Left kidney (tissue), 2 donors: ENCODE results near the gene KRT6A. TPM values are rescaled to one million over a fixed set of nuclear protein-coding genes. Genes with fewer than 3 reads are reported as not detected.

Experiments used
- DNase-seq: peaks from one replicate; pipeline ENCODE4 v3.0.0-alpha.2; 2013
- polyA plus RNA-seq: library from polyadenylated mRNA; unstranded; fragments of 120-200 nt; gene quantifications from one replicate; pipeline ENCODE4 v1.2.1, GENCODE V29; 2013; ENCODE audit not compliant: insufficient read length

The KRT6A gene
- polyA plus RNA-seq, 1 donor: not detected

DNA sequence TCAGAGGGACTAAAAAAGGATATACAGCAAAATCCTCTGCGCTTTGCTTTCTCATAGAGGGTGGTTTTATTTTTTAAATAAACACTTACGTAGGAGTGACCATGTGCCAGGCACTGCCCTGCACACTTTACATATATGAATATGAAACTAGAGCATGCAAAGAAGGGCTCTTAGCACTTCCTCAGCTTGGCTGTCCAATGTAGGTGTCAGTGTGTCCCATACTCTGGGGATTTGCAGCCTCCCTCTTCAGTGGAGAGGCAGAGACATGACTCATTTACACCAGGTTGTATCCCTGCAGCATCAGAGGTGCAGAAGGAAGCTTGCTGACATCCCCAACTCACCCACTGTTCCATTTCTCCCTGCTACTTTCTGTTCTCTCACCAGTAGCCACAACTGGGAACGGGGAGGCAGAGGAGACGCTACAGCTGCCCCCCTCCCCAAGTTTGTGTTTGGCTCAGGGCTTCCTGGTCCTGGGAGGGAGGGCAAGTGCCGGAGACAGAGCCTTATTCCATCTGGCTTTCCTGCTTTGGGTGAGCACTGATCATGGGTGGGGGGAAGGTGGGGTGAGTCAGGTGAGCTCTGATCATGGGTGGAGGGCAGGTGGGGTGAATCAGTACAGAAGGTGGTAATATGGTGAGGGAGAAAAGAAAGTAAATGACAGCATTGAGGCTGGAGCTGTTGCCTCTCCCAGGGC is 32.0 kb upstream of the KRT6A start:
- no peak for DNase-seq

DNA sequence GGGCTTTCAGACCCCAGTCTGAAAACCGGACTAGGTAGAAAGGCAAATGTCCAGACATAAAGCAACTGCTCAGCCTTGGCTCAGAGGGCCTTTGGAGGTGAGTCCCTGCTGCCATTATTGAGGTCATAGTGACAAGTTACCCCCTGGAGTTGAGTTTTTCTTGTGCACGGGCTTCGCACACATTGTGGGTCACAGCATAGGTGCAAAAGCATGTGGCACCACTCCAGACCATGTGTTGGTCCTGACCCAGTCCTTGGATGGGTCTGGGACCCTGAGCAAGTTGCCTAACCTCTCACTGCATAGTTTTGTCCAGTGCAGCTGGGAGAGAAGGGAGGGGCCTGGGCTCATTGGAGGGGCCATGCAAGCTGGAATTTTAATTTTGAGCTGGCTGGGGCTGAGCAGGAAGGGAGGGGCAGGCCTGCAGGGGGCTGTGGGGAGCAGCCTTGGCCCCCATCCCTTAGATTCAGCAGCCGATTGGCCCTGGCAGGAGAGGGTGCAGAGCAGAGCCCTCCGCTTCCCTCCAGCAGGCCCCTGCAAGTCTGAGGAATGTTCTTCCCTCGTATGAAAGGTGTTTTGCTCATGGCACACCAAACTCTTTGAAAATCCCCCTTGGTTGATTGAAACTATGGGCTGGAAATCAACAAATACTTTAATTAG is 31.3 kb upstream of the KRT6A start:
- no peak for DNase-seq

DNA sequence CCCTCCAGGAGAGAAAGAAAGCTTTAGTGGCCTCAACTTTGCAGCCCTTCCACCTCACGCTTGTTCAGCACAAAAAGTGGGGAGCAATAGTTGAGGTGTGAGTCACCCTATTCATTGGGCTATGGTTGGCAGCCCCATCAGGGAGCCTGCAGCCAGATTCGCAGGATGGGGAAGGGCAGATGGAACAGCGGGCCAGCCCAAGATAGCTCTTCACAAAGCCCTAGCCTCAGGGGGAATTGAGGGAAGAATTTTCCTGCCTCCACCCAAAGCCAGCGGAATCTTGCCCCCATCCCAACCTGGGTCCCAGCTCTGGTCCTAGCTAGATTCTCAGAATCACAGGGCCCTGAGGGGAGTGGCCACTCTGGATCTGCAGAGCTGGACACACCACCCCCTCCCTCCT is 30.8 kb upstream of the KRT6A start:
- DNase-seq: no peak

DNA sequence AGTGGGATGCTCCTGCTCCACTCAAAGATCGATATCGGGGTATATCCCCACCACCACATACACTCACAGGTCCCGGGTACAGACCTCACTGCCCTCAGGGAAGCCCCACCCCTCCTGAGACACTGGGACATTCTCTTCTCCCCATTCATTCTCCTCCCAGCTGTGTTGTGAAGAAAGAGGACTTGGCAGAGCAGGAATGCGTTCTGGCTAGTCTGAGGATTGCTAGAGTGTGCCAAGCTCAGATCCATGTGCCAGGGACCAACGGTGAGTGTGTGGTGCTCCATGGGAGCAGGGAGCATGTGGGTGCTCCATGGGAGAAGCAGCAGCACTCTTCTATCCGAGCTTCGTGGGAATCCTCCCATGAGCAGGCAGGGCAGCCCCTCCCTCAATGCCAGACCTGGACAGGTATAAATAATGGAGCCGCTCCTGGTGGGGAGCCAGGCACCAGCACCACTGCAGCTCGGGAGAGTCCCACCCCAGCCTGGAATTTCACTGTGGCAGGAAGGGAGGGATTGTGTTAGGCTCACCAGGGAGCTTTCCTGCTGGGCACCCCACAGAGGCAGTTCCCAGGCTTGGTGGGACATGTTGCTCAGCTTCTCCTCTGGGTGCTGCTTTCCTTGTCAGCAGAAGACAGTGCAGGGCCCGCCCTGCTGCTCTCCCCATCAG is 29.4 kb upstream of the KRT6A start:
- no peak for DNase-seq

DNA sequence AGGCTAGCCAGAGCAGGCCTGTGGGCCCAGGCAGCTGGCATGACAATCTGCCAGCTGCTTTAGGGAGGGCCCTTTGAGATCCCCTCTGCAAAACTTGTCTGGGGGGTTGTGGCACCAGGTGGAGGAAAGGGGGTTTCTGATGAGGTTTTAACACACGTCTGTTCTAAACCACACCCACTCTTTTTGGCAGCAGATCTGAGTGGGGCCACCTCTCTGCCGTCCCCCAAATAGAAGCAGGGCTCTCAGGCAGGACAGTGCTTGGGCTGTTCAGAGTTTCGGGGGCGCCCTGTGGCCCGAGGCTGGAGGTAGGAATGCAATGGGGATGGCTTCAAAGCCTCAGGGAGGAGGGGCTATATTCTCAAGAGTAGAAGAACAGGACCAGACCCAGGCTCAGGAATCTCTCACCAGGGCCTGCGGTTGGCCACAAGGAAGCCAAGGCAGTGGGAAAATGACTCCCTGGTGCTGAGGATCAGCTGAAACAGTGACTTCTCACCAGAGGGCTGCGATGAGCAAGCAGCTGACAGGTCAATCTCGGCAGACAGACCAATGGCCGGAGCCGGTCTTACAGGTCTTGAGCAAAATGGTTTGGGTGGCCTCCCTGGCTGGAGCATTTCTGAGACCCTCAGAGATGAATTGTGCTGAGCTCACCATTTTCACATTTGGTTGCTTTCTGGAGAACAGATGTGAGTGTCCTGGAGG is 28.7 kb upstream of the KRT6A start:
- DNase-seq: no peak

DNA sequence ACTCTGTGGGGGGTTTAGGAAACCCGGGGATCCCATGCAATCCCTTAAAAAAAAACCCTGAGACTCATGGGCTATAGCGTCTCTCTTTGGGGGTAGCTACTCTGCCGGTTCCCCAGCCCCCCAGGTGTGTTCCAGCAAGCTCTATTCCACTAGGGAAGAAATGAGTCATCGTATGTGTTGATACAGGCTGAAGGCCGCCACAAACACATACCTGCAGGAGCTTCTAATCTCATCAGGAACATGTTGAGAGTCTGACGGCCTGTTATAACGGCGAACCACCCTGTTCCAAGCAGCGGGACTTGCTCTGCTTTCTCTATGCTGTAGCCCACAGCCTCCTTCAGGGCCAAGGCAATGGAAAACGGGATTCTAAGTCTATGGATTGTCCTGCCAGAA is 28.1 kb upstream of the KRT6A start:
- DNase-seq: no peak

DNA sequence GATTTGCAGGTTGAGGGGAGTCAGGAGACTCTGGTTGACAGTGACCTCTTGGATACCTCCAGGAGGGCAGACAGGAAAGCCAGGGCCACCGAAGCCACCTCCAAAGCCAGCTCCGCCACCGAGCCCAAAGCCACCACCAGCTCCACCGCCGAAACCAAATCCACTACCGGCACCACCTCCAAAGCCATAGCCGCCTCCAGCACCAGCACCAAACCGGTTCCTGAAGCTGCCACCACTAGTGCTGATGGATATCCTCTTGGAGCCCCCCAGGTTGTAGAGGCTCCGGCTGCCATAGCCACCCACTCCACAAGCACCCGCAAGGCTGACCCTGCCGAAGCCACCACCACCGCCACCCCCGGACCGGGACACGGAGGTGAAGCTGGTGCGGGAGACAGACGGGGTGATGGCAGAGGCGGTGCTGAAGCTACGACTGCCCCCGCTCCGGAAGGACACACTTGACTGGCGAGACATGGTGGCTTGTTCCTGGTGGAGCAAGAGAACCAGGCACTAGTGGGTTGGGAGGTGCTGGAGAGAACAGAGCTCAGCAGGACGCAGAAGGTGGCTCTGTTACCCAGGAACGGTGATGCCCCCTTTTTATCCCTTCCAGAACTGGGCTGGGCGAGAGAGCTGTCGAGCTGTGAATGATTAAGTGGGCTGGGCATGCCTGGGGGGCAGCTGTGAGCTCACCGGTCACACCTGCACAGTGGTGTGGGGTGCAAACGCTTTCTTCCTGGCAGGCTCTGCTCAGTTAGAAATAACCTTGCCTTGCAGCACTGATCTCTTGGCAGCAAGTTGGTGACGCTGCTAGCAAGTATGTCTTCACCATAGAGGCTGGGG is 27.0 kb upstream of the KRT6A start, which contains the start of gene KRT5:
Gene KRT5 (minus strand): TSS at position 569 of the 837 bp plus-strand sequence. CDS start 98 bp downstream, at position 471.
- no peak for DNase-seq

DNA sequence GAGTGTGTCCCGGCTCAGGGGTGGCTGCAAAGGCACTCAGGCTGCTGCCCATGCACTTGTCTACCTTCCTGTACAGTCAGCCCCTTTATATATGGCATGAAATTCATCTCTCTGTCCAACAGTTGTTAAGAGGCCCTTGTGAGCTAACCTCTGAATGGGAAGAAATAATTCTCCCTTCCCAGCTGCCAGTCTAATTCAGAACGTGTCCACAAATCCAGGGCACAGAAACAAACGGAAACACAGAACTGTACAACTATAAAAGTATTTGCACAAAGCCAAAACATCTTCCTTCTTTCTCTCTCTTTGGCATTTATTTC is 26.3 kb upstream of the KRT6A start:
- DNase-seq: no peak

DNA sequence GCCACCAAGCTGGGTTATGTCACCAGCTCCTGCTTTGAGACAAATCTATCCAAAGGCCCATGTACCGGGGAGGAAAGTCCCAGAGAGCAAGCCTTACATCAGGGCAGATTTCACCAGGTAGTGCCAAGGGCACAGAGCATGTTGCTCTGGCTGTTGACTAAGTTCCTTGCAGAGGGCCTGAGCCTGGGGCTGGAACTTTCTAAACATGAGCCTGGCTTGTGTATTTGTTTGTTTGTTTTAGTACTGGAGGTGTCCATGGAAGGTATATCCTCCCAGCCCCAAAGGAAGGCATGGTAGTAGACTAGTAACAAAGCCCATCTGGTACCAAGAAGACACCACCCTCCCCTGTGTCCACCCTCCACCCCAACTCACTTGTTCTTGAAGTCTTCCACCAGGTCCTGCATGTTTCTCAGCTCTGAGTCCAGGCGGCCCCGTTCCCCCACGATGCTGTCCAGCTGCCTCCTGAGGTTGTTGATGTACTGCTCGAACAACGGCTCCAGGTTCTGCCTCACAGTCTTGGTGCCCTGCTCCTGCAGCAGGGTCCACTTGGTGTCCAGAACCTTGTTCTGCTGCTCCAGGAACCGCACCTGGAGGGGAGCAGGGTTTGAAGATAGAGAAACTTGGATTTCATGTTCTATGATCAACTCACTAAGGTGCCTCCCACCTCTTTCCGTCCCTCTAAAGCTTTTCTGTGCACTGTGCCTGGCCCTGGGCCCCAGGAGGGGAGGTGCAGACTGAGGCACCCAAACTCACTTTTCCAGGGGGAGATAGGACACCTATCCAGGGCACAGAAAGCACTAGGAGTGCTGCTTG is 25.7 kb upstream of the KRT6A start:
- no peak for DNase-seq

DNA sequence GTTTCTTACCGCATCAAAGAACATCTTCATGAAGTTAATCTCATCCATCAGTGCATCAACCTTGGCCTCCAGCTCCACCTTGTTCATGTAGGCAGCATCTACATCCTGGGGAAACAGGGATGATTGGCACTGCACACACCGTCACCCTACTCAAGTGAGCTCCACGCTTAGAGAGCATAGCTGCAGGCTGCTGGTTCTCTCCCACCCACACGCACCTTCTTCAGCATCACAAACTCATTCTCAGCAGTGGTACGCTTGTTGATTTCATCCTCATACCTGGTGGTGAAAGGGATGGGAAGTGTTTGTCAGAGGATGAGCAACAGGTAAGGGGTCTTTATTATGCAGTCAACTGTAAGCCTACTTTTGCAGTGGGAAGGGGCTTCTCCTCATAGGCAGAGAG is 24.8 kb upstream of the KRT6A start:
- DNase-seq: no peak

DNA sequence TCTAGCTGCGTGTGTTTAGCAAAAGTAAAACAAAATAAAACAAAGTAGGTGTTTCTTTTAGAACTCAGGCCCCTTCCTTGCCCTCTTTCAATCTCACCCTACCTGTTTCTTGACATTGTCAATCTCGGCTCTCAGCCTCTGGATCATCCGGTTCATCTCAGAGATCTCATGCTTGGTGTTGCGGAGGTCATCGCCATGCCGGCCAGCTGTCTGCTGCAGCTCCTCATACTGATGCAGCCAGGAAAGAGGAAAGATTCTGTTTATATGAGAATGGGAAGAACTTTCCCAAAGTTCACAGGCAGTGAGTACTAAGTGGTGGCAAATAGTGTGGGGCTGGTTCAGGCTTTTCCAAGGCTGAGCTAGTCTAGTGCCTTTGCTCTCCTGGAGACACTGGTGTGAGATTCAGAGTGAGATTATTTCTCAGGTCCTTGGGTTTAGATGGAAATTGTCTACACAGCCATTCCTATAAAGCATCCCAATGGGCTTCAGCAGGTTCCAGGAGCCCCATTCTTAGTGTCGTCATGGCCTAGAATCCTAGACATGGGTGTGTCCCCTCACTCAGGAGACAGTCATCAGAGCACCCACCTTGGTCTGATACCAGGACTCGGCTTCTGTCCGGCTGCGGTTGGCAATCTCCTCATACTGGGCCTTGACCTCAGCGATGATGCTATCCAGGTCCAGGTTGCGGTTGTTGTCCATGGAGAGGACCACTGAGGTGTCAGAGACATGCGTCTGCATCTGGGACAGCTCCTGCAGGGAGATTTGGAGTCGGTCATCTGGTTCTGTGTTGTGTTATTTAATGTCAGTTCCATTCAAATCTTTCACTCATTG is 24.2 kb upstream of the KRT6A start:
- no peak for DNase-seq

DNA sequence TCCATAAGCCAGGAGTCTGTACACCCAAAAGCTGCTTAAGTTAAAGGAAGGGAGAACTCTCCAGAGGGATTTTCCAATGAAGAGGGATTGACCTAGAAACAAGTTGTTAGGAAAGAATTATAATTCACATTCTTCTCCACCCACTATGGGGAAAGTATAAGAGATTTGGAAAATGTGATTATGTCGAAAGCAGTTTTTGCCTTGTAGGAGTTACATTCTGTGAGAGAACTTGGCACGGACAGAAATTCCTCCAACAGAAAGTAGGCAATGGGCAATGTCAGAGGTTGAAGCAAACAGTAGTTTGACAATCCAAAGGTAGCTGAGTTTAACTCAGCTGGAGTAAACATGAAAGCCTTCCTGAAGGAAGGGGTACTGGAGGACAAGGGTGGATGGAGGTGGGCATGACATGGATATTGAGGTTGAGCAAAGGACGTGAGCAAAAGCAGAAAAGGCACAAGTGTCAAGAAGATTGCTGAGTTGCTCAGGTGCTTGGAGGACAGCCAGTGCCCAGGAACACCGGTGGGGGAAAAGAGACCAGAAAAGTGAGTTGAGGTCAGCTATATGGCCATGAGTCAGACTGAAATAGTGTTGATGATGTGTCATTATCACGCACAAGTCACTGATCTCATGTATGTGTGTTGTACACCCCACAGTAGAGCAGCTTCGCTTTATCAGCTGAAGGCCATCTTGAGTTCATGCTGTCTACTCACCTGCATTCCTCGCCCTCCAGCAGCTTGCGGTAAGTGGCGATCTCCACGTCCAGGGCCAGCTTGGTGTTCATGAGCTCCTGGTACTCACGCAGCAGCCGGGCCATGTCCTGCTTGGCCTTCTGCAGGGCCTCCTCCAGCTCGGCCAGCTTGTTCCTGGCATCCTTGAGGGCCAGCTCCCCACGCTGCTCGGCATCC is 23.1 kb upstream of the KRT6A start:
- DNase-seq: no peak

DNA sequence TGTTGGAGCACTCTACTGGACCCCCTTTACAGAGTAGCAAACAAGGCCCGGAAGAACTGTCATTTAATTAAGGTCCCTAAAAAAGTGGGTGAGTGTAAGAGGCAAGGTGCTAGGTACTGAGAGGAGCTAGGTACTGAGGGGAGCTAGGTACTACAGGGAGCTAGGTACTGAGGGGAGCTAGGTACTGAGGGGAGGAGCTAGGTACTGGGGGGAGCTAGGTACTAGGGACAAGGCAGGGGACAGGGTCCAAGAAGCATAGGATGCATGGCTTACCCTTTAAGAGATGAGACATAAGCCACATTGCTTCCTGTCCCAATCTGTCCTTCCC is 22.2 kb upstream of the KRT6A start:
- DNase-seq: no peak

DNA sequence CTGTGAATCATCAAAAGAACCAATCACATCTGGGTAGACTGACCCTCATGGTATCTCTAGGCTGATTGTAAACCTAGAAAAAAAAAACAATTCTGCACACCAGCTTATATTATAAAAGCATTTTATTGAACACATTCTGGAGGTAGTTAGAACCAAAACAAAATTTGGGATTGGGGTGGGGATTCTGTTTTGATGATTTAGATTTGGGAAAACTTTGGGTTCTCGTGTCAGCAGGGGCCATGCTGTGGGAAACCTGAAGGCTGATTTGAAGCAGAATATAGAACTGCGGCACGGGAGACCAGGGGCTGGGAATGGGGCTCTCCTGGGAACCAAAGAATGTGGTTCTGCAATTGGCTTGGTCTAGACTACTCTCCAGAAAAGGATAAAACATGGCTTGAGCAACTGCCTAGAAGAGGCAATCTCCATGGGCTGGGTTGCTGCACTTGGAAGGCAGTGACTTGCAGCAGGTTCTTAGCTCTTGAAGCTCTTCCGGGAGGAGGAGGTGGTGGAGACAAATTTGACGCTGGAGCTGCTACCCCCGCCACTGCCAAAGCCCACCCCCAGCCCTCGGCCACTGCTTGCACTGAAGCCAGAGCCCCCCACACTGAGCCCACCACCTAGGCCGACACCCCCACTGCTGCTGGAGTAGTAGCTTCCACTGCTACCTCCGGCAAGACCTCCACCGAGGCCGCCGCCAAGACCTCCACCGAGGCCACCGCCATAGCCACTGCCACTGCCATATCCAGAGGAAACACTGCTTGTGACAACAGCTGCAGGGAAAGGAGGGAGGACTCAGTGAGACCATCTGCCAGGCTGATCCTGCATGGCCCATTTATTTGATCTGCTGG is 21.6 kb upstream of the KRT6A start:
- no peak for DNase-seq

DNA sequence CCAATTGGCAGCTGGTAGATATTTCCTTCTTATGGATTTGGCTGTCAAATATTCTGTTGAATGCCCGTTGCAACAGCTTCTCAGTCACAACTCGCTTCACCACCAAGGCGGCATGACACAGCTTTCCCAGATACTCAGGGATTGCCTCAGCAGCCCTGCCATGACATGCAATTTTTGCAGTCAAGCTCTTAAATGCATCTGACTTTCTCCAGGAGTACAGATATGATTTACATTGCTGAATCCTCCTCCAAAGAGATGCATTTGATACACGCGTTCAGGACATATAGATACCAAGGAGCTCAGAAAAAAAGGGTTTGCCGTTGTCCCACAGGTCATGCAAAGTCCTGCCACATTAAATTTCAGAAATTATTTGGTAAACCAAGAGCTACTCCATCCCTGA is 20.7 kb upstream of the KRT6A start:
- no peak for DNase-seq

DNA sequence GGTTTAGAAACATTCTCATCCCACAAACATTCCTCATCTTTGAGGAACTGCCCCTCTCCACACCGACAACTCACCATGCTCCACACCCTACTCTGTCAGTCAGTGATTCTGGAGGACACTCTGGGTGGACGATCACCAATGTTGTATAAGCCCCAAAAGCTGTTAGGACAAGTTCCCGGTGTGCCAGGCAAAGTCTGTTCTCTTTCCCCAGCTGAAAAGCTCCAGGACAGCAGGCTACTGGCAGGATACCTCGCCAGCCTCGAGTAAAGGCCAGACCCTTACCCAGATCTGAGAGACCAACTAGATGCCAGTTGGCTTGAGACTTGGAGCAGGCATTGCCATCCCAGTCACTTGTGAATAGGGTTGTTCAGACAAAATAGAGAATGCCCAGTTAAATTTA is 15.2 kb upstream of the KRT6A start:
- DNase-seq: no peak

DNA sequence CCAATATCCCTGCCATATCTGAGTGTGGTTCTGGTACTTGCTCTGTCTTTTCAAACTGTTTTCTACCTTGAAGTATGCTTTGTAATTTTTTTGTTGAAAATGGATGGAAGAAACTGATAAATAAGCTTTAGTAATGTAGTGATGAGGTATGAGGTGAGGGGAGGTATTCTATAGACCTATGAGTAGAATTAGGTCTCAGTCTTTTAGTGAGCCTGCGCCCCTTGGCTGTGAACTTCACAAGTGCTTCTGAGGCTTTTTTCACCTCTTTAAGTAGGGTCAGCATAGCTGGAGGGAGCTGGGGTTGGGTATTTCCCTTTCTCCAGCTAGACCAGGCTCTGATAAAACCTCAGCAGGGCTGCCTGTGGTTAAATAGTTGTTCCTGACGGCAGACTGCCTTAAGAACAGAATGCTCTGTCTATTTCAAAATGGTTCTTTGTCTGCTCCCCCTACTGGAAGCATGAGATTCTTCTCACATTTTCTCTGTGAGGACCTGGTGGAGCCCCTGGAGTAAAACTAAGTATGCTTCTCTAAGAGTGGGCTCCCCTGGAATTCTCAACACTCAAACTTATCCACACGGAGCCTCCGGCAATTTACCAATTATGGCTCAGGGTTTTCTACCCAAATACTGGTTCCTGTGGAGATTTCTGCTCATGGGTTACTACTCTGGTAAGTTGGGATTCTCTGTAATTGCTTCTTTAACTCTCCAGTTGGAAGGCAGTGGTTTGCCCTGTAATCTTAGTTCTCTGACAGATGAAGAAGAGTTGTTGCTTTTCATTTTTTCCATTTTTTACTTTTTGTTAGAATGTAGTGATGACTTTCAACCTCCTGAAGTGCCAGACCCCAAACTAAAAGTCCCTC is 14.0 kb upstream of the KRT6A start:
- DNase-seq: no peak
